HepG2 (cell line): ENCODE data around the gene IL1R1.

ENCODE experiments used
- ATF6 ChIP-seq: sonication (generic); formaldehyde crosslinking; conservative IDR thresholded peaks from 2 replicates; pipeline ENCODE4 v1.4.0; 2020; ENCODE audit warnings: missing genetic modification reagents
- CTCF ChIP-seq: sonication (generic); formaldehyde crosslinking; IDR thresholded peaks from 2 replicates; pipeline ENCODE4 v1.5.0; 2020; ENCODE audit warnings: mild to moderate bottlenecking, missing genetic modification reagents, moderate library complexity
- KDM1A ChIP-seq: IDR thresholded peaks from 2 replicates; pipeline ENCODE4 v1.6.1; 2016; ENCODE audit warnings: missing compliant biosample characterization
- PAXIP1 ChIP-seq: sonication (generic); formaldehyde crosslinking; conservative IDR thresholded peaks from 2 replicates; pipeline ENCODE4 v1.4.0; 2020; ENCODE audit warnings: mild to moderate bottlenecking, missing genetic modification reagents, moderate library complexity
- SMC3 ChIP-seq: IDR thresholded peaks from 2 replicates; pipeline ENCODE4 v1.6.1; 2011; ENCODE audit warnings: low read length, improper control_type of control experiment
- SP2 ChIP-seq: sonication (generic); formaldehyde crosslinking; IDR thresholded peaks from 2 replicates; pipeline ENCODE4 v1.5.1; 2020; ENCODE audit warnings: mild to moderate bottlenecking, missing genetic modification reagents
- USF2 ChIP-seq, 2 experiments: sonication (generic) in 1 of 2; formaldehyde crosslinking in 1 of 2; IDR thresholded peaks; 2 replicates each; pipeline versions ENCODE4 v1.5.1 to v1.6.1; 2011 to 2020; ENCODE audit warnings: borderline replicate concordance in 1 of 2, low read depth in 1 of 2, low read length in 1 of 2, mild to moderate bottlenecking in 1 of 2, missing genetic modification reagents in 1 of 2, moderate library complexity in 1 of 2
- ZNF326 ChIP-seq: sonication (generic); formaldehyde crosslinking; IDR thresholded peaks from 2 replicates; pipeline ENCODE4 v1.4.0; 2020; ENCODE audit warnings: missing genetic modification reagents, borderline replicate concordance
- ZNF720 ChIP-seq: sonication (generic); formaldehyde crosslinking; IDR thresholded peaks from 2 replicates; pipeline ENCODE4 v1.4.0; 2020; ENCODE audit warnings: missing genetic modification reagents

- no peak for TF ChIP-seq CTCF (CRISPR knock-in tag)
- no peak for TF ChIP-seq PAXIP1 (CRISPR knock-in tag)
- TF ChIP-seq ZNF720, result no peak
- TF ChIP-seq USF2 (IDR thresholded peaks at IDR 0.05; ENCODE audit: low read depth, low read length), result no peak
- no peak for TF ChIP-seq USF2 (CRISPR knock-in tag; IDR thresholded peaks at IDR 0.05; ENCODE audit: borderline replicate concordance)
- TF ChIP-seq SMC3, result no peak
- no peak for TF ChIP-seq SP2 (CRISPR knock-in tag)
- no peak for TF ChIP-seq ATF6 (CRISPR knock-in tag)
- TF ChIP-seq ZNF326 (CRISPR knock-in tag), result no peak
- TF ChIP-seq KDM1A, result no peak
Measured at GRCh38 chr2:102114290-102114721, 28.2 kb upstream of the IL1R1 start.
